Upper lobe of left lung (tissue), 4 donors: ENCODE data around the gene CREBL2.

Experiments used
- POLR2AphosphoS5 ChIP-seq, 2 donors: sonication (generic); formaldehyde crosslinking; IDR thresholded peaks; one replicate each; pipeline ENCODE4 v1.5.1; 2017; ENCODE audit warnings: antibody characterized with exemption in 2 of 2
- TF ChIP-seq, protein P1 (sequence below), 6 experiments: fragments of 450-650 bp in 4 of 6; fragments of 200-600 bp in 2 of 6; sonication (generic) in 2 of 6; IDR thresholded peaks; one replicate each; pipeline ENCODE4 v1.5.1; 2016 to 2019; ENCODE audit warnings: antibody characterized with exemption in 6 of 6

DNA sequence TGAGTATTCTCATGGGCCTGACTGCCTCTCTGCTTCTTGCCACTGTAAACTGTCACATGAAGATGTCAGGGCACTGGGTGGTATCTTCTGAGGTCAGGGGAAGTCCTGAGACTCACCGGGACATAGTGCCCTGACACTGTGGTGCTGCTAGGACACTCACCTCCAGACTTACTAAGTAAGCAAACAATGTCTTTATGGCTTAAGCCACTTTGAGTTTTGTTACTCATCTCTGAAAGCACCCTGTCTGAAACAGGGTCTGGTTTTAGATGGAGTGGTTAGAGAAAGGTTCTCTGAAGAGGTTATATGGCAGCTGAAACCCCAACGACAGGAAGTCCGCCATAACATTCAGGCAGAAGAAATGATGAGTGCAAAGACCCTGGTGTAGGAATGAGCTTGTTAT is 61.6 kb downstream of the CREBL2 start:
- TF ChIP-seq POLR2AphosphoS5 (IDR thresholded peaks at IDR 0.05), result no peak
- TF ChIP-seq, protein P1, sequence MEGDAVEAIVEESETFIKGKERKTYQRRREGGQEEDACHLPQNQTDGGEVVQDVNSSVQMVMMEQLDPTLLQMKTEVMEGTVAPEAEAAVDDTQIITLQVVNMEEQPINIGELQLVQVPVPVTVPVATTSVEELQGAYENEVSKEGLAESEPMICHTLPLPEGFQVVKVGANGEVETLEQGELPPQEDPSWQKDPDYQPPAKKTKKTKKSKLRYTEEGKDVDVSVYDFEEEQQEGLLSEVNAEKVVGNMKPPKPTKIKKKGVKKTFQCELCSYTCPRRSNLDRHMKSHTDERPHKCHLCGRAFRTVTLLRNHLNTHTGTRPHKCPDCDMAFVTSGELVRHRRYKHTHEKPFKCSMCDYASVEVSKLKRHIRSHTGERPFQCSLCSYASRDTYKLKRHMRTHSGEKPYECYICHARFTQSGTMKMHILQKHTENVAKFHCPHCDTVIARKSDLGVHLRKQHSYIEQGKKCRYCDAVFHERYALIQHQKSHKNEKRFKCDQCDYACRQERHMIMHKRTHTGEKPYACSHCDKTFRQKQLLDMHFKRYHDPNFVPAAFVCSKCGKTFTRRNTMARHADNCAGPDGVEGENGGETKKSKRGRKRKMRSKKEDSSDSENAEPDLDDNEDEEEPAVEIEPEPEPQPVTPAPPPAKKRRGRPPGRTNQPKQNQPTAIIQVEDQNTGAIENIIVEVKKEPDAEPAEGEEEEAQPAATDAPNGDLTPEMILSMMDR (IDR thresholded peaks at IDR 0.05), result no peak
